A549 (cell line): ENCODE data around the gene DOCK10. TPM values are rescaled to one million over a fixed set of nuclear protein-coding genes. Genes with fewer than 3 reads are reported as not detected.

Experiments used
- ATAC-seq, 2 experiments: fragments of 200-7000 bp in 1 of 2; fragments of >200 bp in 1 of 2; cut with Nextera tagmentation in 1 of 2; cut with Tn5 transposase in 1 of 2; 3 replicates each; pipeline versions ENCODE4 v1.8.0 to v1.9.1; 2018 to 2020; ENCODE audit warnings: mild to moderate bottlenecking in 1 of 2, moderate library complexity in 1 of 2
- CTCF ChIA-PET: fragments of 300-600 bp; sonication (Branson Sonifier 250); formaldehyde crosslinking; extraction: SDS; loops from one replicate; lab custom pipeline; 2021; ENCODE audit warnings: antibody characterized with exemption, inconsistent platforms; lab: Yijun Ruan, JAX
- POLR2A ChIA-PET: fragments of 350-600 bp; formaldehyde crosslinking; extraction: SDS; loops from one replicate; lab custom pipeline; 2021; ENCODE audit warnings: antibody characterized with exemption, inconsistent platforms; lab: Yijun Ruan, JAX
- DNase-seq, 2 experiments: peaks; one replicate each; pipeline versions ENCODE4 v3.0.0 to v3.0.0-alpha.2; 2011 to 2016; ENCODE audit warnings: low read depth in 1 of 2, low spot score in 1 of 2
- FAIRE-seq: peaks from 2 replicates; lab custom pipeline; 2011; peaks lifted over from hg19 to GRCh38; lab: Jason Lieb, UNC
- H3K27ac ChIP-seq, 2 experiments: fragments of >200 bp; sonication (Bioruptor Twin); formaldehyde crosslinking; 3 replicates each; pipeline ENCODE4 v1.5.1; 2016 to 2017
- H3K4me1 ChIP-seq: fragments of >200 bp; sonication (Bioruptor Twin); formaldehyde crosslinking; 3 replicates; pipeline ENCODE4 v1.6.1; 2016
- H3K4me2 ChIP-seq: fragments of >200 bp; sonication (Bioruptor Twin); formaldehyde crosslinking; 3 replicates; pipeline ENCODE4 v1.6.1; 2016
- H3K4me3 ChIP-seq: fragments of >200 bp; sonication (Bioruptor Twin); formaldehyde crosslinking; 3 replicates; pipeline ENCODE4 v1.5.1; 2016
- H3K9me3 ChIP-seq: fragments of >200 bp; sonication (Bioruptor Twin); formaldehyde crosslinking; 3 replicates; pipeline ENCODE4 v1.6.1; 2016
- ATOH8 ChIP-seq: fragments of 250-450 bp; sonication (Bioruptor Pico); IDR thresholded peaks from 2 replicates; pipeline ENCODE4 v1.5.0; 2020; ENCODE audit warnings: low read depth, mild to moderate bottlenecking, moderate library complexity
- CEBPB ChIP-seq, 2 experiments: fragments of >200 bp in 1 of 2; sonication (Bioruptor Twin) in 1 of 2; formaldehyde crosslinking in 1 of 2; IDR thresholded peaks; 2 replicates each; pipeline ENCODE4 v1.6.1; 2012 to 2016
- EHF ChIP-seq: fragments of 250-450 bp; sonication (Bioruptor Pico); IDR thresholded peaks from 2 replicates; pipeline ENCODE4 v1.5.0; 2020; ENCODE audit warnings: mild to moderate bottlenecking
- ELK1 ChIP-seq: fragments of 150-350 bp; IDR thresholded peaks from 2 replicates; pipeline ENCODE4 v1.6.1; 2014; ENCODE audit warnings: low read depth, mild to moderate bottlenecking, low read length
- FOXS1 ChIP-seq: fragments of 250-450 bp; sonication (Bioruptor Pico); IDR thresholded peaks from 2 replicates; pipeline ENCODE4 v1.5.0; 2020; ENCODE audit warnings: mild to moderate bottlenecking, moderate library complexity
- HOXA7 ChIP-seq: fragments of 250-450 bp; sonication (Bioruptor Pico); IDR thresholded peaks from 2 replicates; pipeline ENCODE4 v1.5.0; 2020; ENCODE audit warnings: mild to moderate bottlenecking, moderate library complexity
- HOXB13 ChIP-seq: fragments of 250-450 bp; sonication (Bioruptor Pico); IDR thresholded peaks from 2 replicates; pipeline ENCODE4 v1.5.0; 2020; ENCODE audit warnings: low read depth, mild to moderate bottlenecking, moderate library complexity
- HOXB5 ChIP-seq: fragments of 250-450 bp; sonication (Bioruptor Pico); IDR thresholded peaks from 2 replicates; pipeline ENCODE4 v1.5.0; 2020; ENCODE audit warnings: mild to moderate bottlenecking, moderate library complexity
- KDM1A ChIP-seq: fragments of 200-600 bp; sonication (generic); IDR thresholded peaks from 2 replicates; pipeline ENCODE4 v1.6.1; 2016; ENCODE audit warnings: low read depth, mild to moderate bottlenecking
- MAZ ChIP-seq: fragments of 150-350 bp; IDR thresholded peaks from 2 replicates; pipeline ENCODE4 v1.6.1; 2014; ENCODE audit warnings: antibody characterized with exemption, low read depth, low read length, borderline replicate concordance
- MYC ChIP-seq: IDR thresholded peaks from 2 replicates; pipeline ENCODE4 v1.6.1; 2012; ENCODE audit warnings: mild to moderate bottlenecking, inconsistent platforms, low read length, improper control_type of control experiment, borderline replicate concordance
- NFE2L2 ChIP-seq: fragments of 150-350 bp; conservative IDR thresholded peaks from 2 replicates; pipeline ENCODE4 v1.6.1; 2014; ENCODE audit warnings: low read length
- NPAS2 ChIP-seq: fragments of 250-450 bp; sonication (Bioruptor Pico); IDR thresholded peaks from 2 replicates; pipeline ENCODE4 v1.8.0; 2022; ENCODE audit warnings: mild to moderate bottlenecking, moderate library complexity, borderline replicate concordance
- NR3C1 ChIP-seq: fragments of >200 bp; sonication (Bioruptor Twin); formaldehyde crosslinking; IDR thresholded peaks from 3 replicates; pipeline ENCODE4 v1.6.1; 2017
- RAD21 ChIP-seq, 2 experiments: fragments of >200 bp in 1 of 2; sonication (Bioruptor Twin) in 1 of 2; formaldehyde crosslinking in 1 of 2; IDR thresholded peaks in 1 of 2; conservative IDR thresholded peaks in 1 of 2; 2 replicates in 1 of 2; 3 replicates in 1 of 2; pipeline ENCODE4 v1.6.1; 2012 to 2018; ENCODE audit warnings: inconsistent platforms in 1 of 2
- RCOR1 ChIP-seq: fragments of 150-350 bp; IDR thresholded peaks from 2 replicates; pipeline ENCODE4 v1.6.1; 2014; ENCODE audit warnings: antibody characterized with exemption, low read length, low read depth
- REST ChIP-seq: fragments of 200-600 bp; sonication (generic); IDR thresholded peaks from 2 replicates; pipeline ENCODE4 v1.6.1; 2016; ENCODE audit warnings: antibody characterized with exemption, mild to moderate bottlenecking, moderate library complexity
- RFX5 ChIP-seq: fragments of 450-650 bp; IDR thresholded peaks from 2 replicates; pipeline ENCODE4 v1.7.1; 2014; ENCODE audit warnings: antibody characterized with exemption, mild to moderate bottlenecking, moderate library complexity
- SMC3 ChIP-seq: fragments of >200 bp; sonication (Bioruptor Twin); formaldehyde crosslinking; IDR thresholded peaks from 3 replicates; pipeline ENCODE4 v1.6.1; 2018; ENCODE audit warnings: inconsistent platforms
- SREBF2 ChIP-seq: fragments of 450-650 bp; IDR thresholded peaks from 2 replicates; pipeline ENCODE4 v1.6.1; 2014; ENCODE audit warnings: mild to moderate bottlenecking, moderate library complexity
- TFCP2L1 ChIP-seq: fragments of 250-450 bp; sonication (Bioruptor Pico); IDR thresholded peaks from 2 replicates; pipeline ENCODE4 v1.5.0; 2021; ENCODE audit warnings: mild to moderate bottlenecking
- TP53 ChIP-seq: fragments of 250-450 bp; sonication (Bioruptor Pico); IDR thresholded peaks from 2 replicates; pipeline ENCODE4 v1.5.0; 2021; ENCODE audit warnings: mild to moderate bottlenecking, moderate library complexity
- ZSCAN20 ChIP-seq: fragments of 250-450 bp; sonication (Bioruptor Pico); IDR thresholded peaks from 2 replicates; pipeline ENCODE4 v1.8.0; 2022; ENCODE audit warnings: mild to moderate bottlenecking, moderate library complexity
- WGBS: methylation state at CpG from one replicate; pipeline ENCODE4 v1.1.6; 2017; ENCODE audit errors: missing lambda C conversion rate; 5-methylcytosine and 5-hydroxymethylcytosine counted together
- polyA plus RNA-seq, 4 experiments: library from polyadenylated mRNA; depleted of rRNA in 3 of 4; stranded (reverse); fragments of >200 nt; fragmentation: RNase III in 1 of 4; extraction: RNeasy Plus Mini Kit Qiagen cat#74134 plus additional on column Dnase treatment in 1 of 4; gene quantifications; 2 replicates in 3 of 4; 3 replicates in 1 of 4; pipeline ENCODE4 v1.2.3, GENCODE V29; 2011 to 2017
- TF ChIP-seq, protein P1 (sequence below): IDR thresholded peaks from 2 replicates; pipeline ENCODE4 v1.6.1; 2012

DOCK10 gene
- polyA plus RNA-seq, 2 of the 4 experiments (the other 2 are of a cell fraction), result 43.0 to 45.3 TPM

DNA sequence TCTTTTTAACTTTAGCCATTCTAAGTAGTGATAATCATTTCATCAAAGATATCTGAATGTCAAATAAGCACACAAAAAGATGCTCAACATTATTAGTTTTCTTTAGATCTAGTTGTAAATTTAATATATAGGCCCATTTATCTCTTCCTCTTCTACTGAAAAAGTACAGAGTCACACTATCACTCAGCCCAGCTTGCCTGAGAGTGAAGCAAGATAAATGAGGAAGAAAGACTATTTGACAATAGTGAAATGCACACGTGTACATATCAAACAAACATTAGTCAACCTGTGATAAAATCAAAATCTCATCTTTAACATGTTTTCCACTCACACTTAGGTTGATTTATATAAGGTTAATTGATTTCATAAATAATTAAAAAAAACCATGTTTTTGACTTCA, 242.6 kb downstream of the DOCK10 start:
- TF ChIP-seq MAZ (no peak), MYC (no peak), RFX5 (no peak), TFCP2L1 (CRISPR knock-in tag) (no peak), KDM1A (no peak), EHF (CRISPR knock-in tag) (no peak), HOXA7 (CRISPR knock-in tag) (no peak), ZSCAN20 (no peak), TP53 (CRISPR knock-in tag) (no peak)
- TF ChIP-seq, protein P1, sequence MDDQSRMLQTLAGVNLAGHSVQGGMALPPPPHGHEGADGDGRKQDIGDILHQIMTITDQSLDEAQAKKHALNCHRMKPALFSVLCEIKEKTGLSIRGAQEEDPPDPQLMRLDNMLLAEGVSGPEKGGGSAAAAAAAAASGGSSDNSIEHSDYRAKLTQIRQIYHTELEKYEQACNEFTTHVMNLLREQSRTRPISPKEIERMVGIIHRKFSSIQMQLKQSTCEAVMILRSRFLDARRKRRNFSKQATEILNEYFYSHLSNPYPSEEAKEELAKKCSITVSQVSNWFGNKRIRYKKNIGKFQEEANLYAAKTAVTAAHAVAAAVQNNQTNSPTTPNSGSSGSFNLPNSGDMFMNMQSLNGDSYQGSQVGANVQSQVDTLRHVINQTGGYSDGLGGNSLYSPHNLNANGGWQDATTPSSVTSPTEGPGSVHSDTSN, result no peak

GRCh38 chr2:224798180-224798579, 244.1 kb downstream of the DOCK10 start:
- no peaks in the 10 kb centered on the region for H3K4me1 ChIP-seq
- no peak for FAIRE-seq
- no peaks in the 10 kb centered on the region for H3K9me3 ChIP-seq
- H3K4me2 ChIP-seq, result no peak overlapping the region
- H3K4me3 ChIP-seq, result no peak overlapping the region
- ChIA-PET CTCF (interaction anchor here (0.6 kb wide), 2 partner anchors 851 to 862 kb away, joined by 3 read pairs; no protein-coding TSS in a partner anchor), POLR2A (no interaction called here)
- TF ChIP-seq HOXB13 (no peak), SREBF2 (no peak), TP53 (CRISPR knock-in tag) (no peak), MYC (no peak), CEBPB (IDR thresholded peaks at IDR 0.05) (no peak), NFE2L2 (no peak), FOXS1 (CRISPR knock-in tag) (no peak), SMC3 (no peak), NR3C1 (no peak), ATOH8 (CRISPR knock-in tag) (no peak), HOXB5 (CRISPR knock-in tag) (no peak), REST (no peak), ZSCAN20 (no peak), RAD21 (conservative IDR thresholded peaks at IDR 0.05 in 1 of 2, IDR thresholded peaks at IDR 0.05 in 1 of 2) (no peak), ELK1 (no peak), NPAS2 (no peak), RCOR1 (no peak)
- TF ChIP-seq, protein P1, result no peak
- WGBS, result 90% methylated on average over 2 of the region's 2 CpGs
- DNase-seq, result no peak
- no peak for ATAC-seq
- no peak overlapping the region for H3K27ac ChIP-seq

More for the DNA sequence above, 242.6 kb downstream of the DOCK10 start:
- ATAC-seq (no peak), DNase-seq (no peak), FAIRE-seq (no peak)
- ChIA-PET CTCF (no interaction called here), POLR2A (no interaction called here)
- H3K9me3 ChIP-seq, result no peaks in the 10 kb centered on the region
- H3K27ac ChIP-seq, result no peak overlapping the region
- H3K4me1 ChIP-seq, result no peaks in the 10 kb centered on the region
- H3K4me2 ChIP-seq, result no peak overlapping the region
- 87% methylated on average over 1 of the region's 1 CpG for WGBS
- no peak overlapping the region for H3K4me3 ChIP-seq
